ENCODE measurements around the gene UVRAG. TPM values are rescaled to one million over a fixed set of nuclear protein-coding genes. Genes with fewer than 3 reads are reported as not detected.

The UVRAG gene
- total and polyA plus RNA-seq, 7 donors: 6.2 to 16.8 (median 13.6) TPM

DNA sequence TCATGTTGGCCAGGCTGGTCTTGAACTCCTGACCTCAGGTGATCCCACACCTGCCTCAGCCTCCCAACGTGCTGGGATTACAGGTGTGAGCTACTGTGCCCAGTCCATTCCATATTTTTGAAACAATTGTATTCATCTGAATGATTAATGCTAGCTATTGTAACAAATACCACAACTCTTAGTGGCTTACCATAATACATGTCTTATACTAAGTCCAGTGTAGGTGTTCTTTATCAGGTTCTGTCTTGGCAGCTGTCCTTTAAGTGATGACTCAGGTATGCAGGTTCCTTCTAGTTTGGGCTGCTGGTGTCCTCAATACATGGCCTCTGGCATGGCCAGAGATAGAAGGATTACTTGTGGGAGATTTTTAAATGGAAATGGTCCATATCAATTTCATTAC, 39.0 kb downstream of the UVRAG start:
- no peak overlapping the region for H3K4me3 ChIP-seq
- intact Hi-C loops (cut with DNase I): no loop called here
- TF ChIP-seq, protein P1, sequence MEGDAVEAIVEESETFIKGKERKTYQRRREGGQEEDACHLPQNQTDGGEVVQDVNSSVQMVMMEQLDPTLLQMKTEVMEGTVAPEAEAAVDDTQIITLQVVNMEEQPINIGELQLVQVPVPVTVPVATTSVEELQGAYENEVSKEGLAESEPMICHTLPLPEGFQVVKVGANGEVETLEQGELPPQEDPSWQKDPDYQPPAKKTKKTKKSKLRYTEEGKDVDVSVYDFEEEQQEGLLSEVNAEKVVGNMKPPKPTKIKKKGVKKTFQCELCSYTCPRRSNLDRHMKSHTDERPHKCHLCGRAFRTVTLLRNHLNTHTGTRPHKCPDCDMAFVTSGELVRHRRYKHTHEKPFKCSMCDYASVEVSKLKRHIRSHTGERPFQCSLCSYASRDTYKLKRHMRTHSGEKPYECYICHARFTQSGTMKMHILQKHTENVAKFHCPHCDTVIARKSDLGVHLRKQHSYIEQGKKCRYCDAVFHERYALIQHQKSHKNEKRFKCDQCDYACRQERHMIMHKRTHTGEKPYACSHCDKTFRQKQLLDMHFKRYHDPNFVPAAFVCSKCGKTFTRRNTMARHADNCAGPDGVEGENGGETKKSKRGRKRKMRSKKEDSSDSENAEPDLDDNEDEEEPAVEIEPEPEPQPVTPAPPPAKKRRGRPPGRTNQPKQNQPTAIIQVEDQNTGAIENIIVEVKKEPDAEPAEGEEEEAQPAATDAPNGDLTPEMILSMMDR (IDR thresholded peaks at IDR 0.05): no peak
- no peak for DNase-seq
- H3K9me3 ChIP-seq: no peaks in the 10 kb centered on the region
- peaks cover 0 to 3% of the 10 kb centered on the region in 2 donors for H3K36me3 ChIP-seq (ENCODE audit: insufficient read depth in 1 of 2, low read depth in 1 of 2)
- no peaks in the 10 kb centered on the region for H3K27me3 ChIP-seq (ENCODE audit: insufficient read depth in 3 of 3, low read length in 2 of 3)
- 48 to 78% (median 48%) methylated on average over 1 of the region's 1 CpG for WGBS, 3 donors
- H3K27ac ChIP-seq: no peak overlapping the region
- no peak for ATAC-seq
- peaks cover 26% of the 10 kb centered on the region for H3K4me1 ChIP-seq

DNA sequence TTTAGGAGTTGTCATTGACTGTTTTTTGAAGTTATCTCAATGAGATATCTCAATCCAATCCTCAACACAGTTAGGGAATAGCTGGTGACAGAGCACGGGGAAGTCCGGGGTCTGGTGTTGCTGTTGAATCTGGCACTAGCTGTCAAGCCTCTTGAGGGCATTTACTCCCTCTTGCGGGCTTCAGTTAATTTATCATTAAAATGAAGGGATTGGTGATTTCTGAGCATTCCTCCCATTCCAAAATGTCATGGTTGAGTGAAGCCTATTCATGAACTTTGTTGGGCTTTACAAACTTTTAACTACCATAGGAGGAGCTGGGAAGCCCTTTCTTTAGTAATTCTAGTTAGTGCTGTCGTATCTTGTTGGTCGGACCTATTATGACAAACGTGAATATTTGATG, 40.2 kb downstream of the UVRAG start:
- H3K36me3 ChIP-seq (ENCODE audit: insufficient read depth in 1 of 2, low read depth in 1 of 2): peaks cover 0 to 3% of the 10 kb centered on the region in 2 donors
- intact Hi-C loops (cut with DNase I): no loop called here
- DNase-seq (no peak), ATAC-seq (no peak)
- TF ChIP-seq, protein P1 (IDR thresholded peaks at IDR 0.05): no peak
- H3K4me1 ChIP-seq: peaks cover 23% of the 10 kb centered on the region
- no peaks in the 10 kb centered on the region for H3K27me3 ChIP-seq (ENCODE audit: insufficient read depth in 3 of 3, low read length in 2 of 3)
- H3K9me3 ChIP-seq: no peaks in the 10 kb centered on the region
- 96 to 98% (median 96%) methylated on average over 6 of the region's 6 CpGs for WGBS, 3 donors
- no peak overlapping the region for H3K27ac ChIP-seq
- no peak overlapping the region for H3K4me3 ChIP-seq

DNA sequence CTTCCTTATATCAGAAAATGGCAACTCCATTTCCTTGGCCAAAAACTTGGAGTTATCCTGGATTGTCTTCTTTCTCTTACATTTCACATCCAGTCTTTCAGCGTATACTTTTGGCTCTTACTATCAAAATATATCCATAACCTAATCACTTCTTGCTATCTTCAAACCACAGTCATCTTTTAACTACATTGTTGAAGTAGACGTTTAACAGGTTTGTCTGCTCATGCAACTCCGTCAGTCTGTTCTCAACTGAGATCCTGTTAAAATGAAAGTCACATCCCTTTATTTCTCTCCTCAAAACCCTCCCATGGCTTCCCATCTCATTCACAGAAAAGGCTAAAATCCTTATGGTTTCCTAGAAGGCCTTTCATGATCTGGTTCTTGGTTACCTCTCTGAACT, 41.9 kb downstream of the UVRAG start:
- no peak overlapping the region for H3K27ac ChIP-seq
- H3K36me3 ChIP-seq (ENCODE audit: insufficient read depth in 1 of 2, low read depth in 1 of 2): peaks cover 0 to 3% of the 10 kb centered on the region in 2 donors
- H3K4me1 ChIP-seq: peaks cover 5% of the 10 kb centered on the region
- H3K4me3 ChIP-seq: no peak overlapping the region
- H3K9me3 ChIP-seq: no peaks in the 10 kb centered on the region
- DNase-seq (no peak), ATAC-seq (no peak)
- intact Hi-C loops (cut with DNase I): no loop called here
- H3K27me3 ChIP-seq (ENCODE audit: insufficient read depth in 3 of 3, low read length in 2 of 3): no peaks in the 10 kb centered on the region
- TF ChIP-seq, protein P1 (IDR thresholded peaks at IDR 0.05): no peak
- WGBS, 3 donors: 93 to 94% (median 93%) methylated on average over 3 of the region's 3 CpGs

DNA sequence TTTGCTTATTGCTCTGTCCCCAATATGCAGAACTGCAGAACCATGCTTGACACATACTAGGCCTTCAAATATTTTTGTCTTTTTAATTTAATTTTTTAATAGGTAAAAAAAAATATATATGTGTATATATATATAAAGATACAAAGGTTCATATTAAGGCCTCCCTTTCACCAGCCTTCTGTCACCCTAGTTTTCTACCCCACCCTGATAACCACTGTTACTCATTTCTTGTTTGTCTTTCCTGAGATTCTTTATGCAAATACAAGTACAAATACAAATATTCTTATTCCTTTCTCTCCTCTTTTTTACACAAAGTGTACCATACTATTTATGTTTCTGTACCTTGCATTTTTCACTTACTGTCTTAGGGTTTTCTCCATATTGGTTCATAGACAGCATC, 43.0 kb downstream of the UVRAG start:
- intact Hi-C loops (cut with DNase I): no loop called here
- Histone ChIP-seq H3K27ac (no peak overlapping the region), H3K4me3 (no peak overlapping the region), H3K36me3 (ENCODE audit: insufficient read depth in 1 of 2, low read depth in 1 of 2) (peaks cover 4 to 6% of the 10 kb centered on the region in 2 donors), H3K4me1 (peaks cover 4% of the 10 kb centered on the region), H3K9me3 (no peaks in the 10 kb centered on the region), H3K27me3 (ENCODE audit: insufficient read depth in 3 of 3, low read length in 2 of 3) (no peaks in the 10 kb centered on the region)
- ATAC-seq: no peak
- no peak for DNase-seq
- TF ChIP-seq, protein P1 (IDR thresholded peaks at IDR 0.05): no peak

DNA sequence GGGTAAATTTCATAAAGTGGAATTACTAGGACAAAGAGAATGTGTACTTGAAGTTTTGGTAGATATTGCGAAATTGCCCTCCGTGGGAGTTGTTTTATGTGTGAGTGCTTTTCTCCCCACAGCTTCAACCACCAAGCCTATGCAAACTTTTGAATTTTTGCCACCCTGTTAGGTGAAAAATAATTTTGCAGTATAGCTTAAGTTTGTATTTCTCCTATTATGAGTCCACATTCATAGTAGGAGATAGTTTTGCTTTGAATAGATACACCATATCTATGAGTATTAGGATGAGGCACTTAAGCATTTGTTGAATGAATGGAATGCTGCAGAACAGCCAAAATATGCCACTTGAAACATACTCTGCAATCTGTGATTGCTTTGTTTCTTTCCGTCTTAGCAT, 43.6 kb downstream of the UVRAG start:
- intact Hi-C loops (cut with DNase I): no loop called here
- Histone ChIP-seq H3K36me3 (ENCODE audit: insufficient read depth in 1 of 2, low read depth in 1 of 2) (peaks cover 4 to 6% of the 10 kb centered on the region in 2 donors), H3K4me1 (peaks cover 4% of the 10 kb centered on the region), H3K4me3 (no peak overlapping the region), H3K9me3 (no peaks in the 10 kb centered on the region), H3K27ac (no peak overlapping the region), H3K27me3 (ENCODE audit: insufficient read depth in 3 of 3, low read length in 2 of 3) (no peaks in the 10 kb centered on the region)
- TF ChIP-seq, protein P1 (IDR thresholded peaks at IDR 0.05): no peak
- 65 to 74% (median 68%) methylated on average over 3 of the region's 3 CpGs for WGBS, 3 donors
- ATAC-seq (no peak), DNase-seq (no peak)
